Suprapubic skin (tissue), 4 donors: ENCODE measurements around the gene MYEOV. TPM values are rescaled to one million over a fixed set of nuclear protein-coding genes. Genes with fewer than 3 reads are reported as not detected.

Experiments
- DNase-seq, 2 donors: peaks; one replicate each; pipeline ENCODE4 v3.0.0-alpha.2; 2019; ENCODE audit warnings: low spot score in 2 of 2
- H3K27ac ChIP-seq: fragments of 200-600 bp; sonication (generic); one replicate; pipeline ENCODE4 v1.5.1; 2019
- H3K27me3 ChIP-seq: fragments of 200-600 bp; sonication (generic); one replicate; pipeline ENCODE4 v1.5.1; 2019
- H3K36me3 ChIP-seq: fragments of 200-600 bp; sonication (generic); one replicate; pipeline ENCODE4 v1.5.1; 2019
- H3K4me1 ChIP-seq: fragments of 200-600 bp; sonication (generic); one replicate; pipeline ENCODE4 v1.5.1; 2019
- H3K4me3 ChIP-seq: fragments of 200-600 bp; sonication (generic); one replicate; pipeline ENCODE4 v1.5.1; 2019; ENCODE audit warnings: mild to moderate bottlenecking
- H3K9me3 ChIP-seq: fragments of 200-600 bp; sonication (generic); one replicate; pipeline ENCODE4 v1.5.1; 2019
- CTCF ChIP-seq, 2 donors: fragments of 200-600 bp in 1 of 2; fragments of 450-650 bp in 1 of 2; sonication (generic) in 1 of 2; IDR thresholded peaks; one replicate each; pipeline ENCODE4 v1.5.1; 2016 to 2019; ENCODE audit warnings: antibody characterized with exemption in 2 of 2, mild to moderate bottlenecking in 1 of 2, moderate library complexity in 1 of 2
- EP300 ChIP-seq: sonication (generic); formaldehyde crosslinking; IDR thresholded peaks from one replicate; pipeline ENCODE4 v1.6.1; 2017; ENCODE audit warnings: antibody characterized with exemption
- POLR2A ChIP-seq, 2 donors: fragments of 450-650 bp; IDR thresholded peaks; one replicate each; pipeline ENCODE4 v1.6.1; 2017; ENCODE audit warnings: antibody characterized with exemption in 2 of 2, mild to moderate bottlenecking in 2 of 2, moderate library complexity in 2 of 2
- POLR2AphosphoS5 ChIP-seq, 3 donors: sonication (generic); formaldehyde crosslinking; IDR thresholded peaks; one replicate each; pipeline ENCODE4 v1.6.1; 2017; ENCODE audit warnings: antibody characterized with exemption in 3 of 3
- WGBS: methylation state at CpG from one replicate; pipeline ENCODE4 v1.1.5; 2018; 5-methylcytosine and 5-hydroxymethylcytosine counted together
- total RNA-seq, 4 donors: library from RNA; depleted of rRNA; stranded (reverse); fragments of >200 nt; gene quantifications; one replicate each; pipeline ENCODE4 v1.1.0, GENCODE V29; 2016

The MYEOV gene
- total RNA-seq, 4 donors from 2014 or later: 9.9 to 25.6 (median 15.8) TPM

DNA sequence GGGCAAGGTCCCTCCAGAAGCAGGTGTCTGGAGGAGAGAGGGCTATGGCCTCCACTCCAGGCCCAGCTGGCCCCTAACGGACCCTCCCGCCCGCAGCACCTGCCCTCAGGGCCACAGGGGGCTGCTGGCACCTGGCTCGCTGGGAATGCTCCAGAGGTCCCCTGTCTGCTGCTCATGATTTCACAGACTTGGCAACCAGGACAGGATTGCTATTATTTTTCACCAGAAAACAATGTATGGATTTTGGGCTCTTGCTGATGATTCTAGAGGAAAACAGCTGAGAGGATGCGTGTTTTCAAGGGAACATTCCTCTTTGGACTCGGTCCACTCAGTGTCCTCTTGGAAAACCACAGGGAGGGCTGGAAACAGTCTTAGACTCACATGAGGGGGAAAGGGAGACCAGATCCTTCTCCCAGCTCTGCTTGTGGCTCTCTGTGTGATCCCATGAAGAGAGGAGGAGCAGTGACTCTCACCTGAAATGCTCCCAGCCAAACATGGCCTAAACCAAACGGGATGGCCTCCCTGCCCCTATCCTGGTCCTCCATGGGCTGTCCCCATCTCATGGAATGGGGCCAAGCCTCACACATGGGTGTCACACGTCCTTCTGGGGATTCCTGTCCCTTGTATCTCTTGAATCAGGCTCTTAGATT lies 15.8 kb downstream of the MYEOV start:
- Histone ChIP-seq H3K4me1 (peaks cover 7% of the 10 kb centered on the region), H3K27ac (no peak overlapping the region), H3K4me3 (no peak overlapping the region), H3K9me3 (no peaks in the 10 kb centered on the region), H3K36me3 (no peaks in the 10 kb centered on the region), H3K27me3 (no peaks in the 10 kb centered on the region)
- DNase-seq: peak; percentile 14 to 50
- TF ChIP-seq POLR2AphosphoS5 (IDR thresholded peaks at IDR 0.05) (no peak), EP300 (no peak), POLR2A (IDR thresholded peaks at IDR 0.05) (no peak), CTCF (IDR thresholded peaks at IDR 0.05) (no peak)
- WGBS: 81% methylated on average over 7 of the region's 8 CpGs

DNA sequence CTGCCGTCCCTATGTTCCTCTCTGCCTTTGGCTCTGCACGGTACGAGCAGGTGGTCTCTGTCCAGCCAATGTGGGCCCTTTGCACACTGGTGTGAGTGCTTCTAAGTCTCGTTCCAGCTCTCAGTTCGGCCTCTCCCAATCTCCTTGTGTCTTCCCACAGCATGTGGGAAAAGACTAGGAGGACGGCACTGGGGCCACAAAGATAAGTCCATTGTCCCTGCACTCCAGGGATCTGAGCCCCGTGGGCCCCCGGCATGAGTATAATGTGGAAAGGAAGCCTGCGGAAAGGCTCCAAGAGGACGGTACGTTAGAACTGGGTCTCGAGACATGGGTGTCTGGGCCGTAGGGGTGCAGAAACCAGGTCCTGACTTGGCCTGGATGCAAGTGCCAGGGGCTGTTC lies 16.4 kb downstream of the MYEOV start:
- H3K9me3 ChIP-seq: no peaks in the 10 kb centered on the region
- no peak overlapping the region for H3K4me3 ChIP-seq
- 94% methylated on average over 13 of the region's 13 CpGs for WGBS
- H3K4me1 ChIP-seq: peaks cover 7% of the 10 kb centered on the region
- no peak for TF ChIP-seq CTCF (IDR thresholded peaks at IDR 0.05)
- TF ChIP-seq POLR2AphosphoS5 (IDR thresholded peaks at IDR 0.05): no peak
- no peak for TF ChIP-seq EP300
- TF ChIP-seq POLR2A (IDR thresholded peaks at IDR 0.05): no peak
- H3K27ac ChIP-seq: no peak overlapping the region
- H3K27me3 ChIP-seq: no peaks in the 10 kb centered on the region
- peak in 1 of 2 donors; percentile 26 for DNase-seq
- no peaks in the 10 kb centered on the region for H3K36me3 ChIP-seq

- TF ChIP-seq EP300 (no peak), POLR2A (IDR thresholded peaks at IDR 0.05) (no peak), CTCF (IDR thresholded peaks at IDR 0.05) (no peak), POLR2AphosphoS5 (IDR thresholded peaks at IDR 0.05) (no peak)
- Histone ChIP-seq H3K27me3 (no peaks in the 10 kb centered on the region), H3K27ac (no peak overlapping the region), H3K36me3 (no peaks in the 10 kb centered on the region), H3K4me1 (peaks cover 7% of the 10 kb centered on the region), H3K9me3 (no peaks in the 10 kb centered on the region), H3K4me3 (no peak overlapping the region)
- WGBS: 88% methylated on average over 3 of the region's 14 CpGs
- DNase-seq: peak in 1 of 2 donors; percentile 49
These were observed 17.2 kb downstream of the MYEOV start for GRCh38 chr11:69310934-69311766.

- 46% methylated on average over 14 of the region's 14 CpGs for WGBS
- no peak overlapping the region for H3K27ac ChIP-seq
- H3K27me3 ChIP-seq: no peaks in the 10 kb centered on the region
- H3K36me3 ChIP-seq: no peaks in the 10 kb centered on the region
- peaks cover 7% of the 10 kb centered on the region for H3K4me1 ChIP-seq
- H3K9me3 ChIP-seq: no peaks in the 10 kb centered on the region
- TF ChIP-seq POLR2AphosphoS5 (IDR thresholded peaks at IDR 0.05): no peak
- no peak for TF ChIP-seq EP300
- TF ChIP-seq POLR2A (IDR thresholded peaks at IDR 0.05): no peak
- TF ChIP-seq CTCF (IDR thresholded peaks at IDR 0.05): no peak
- DNase-seq: peak in 1 of 2 donors; percentile 46
- H3K4me3 ChIP-seq: no peak overlapping the region
These were observed 17.9 kb downstream of the MYEOV start for GRCh38 chr11:69311767-69312385.
